Dendritic cell treated with granulocyte-macrophage colony-stimulating factor and Interleukin-4, amounts not matched to agents 40 ng/mL and 50 ng/mL, for 4 days (primary cell): Measurements from ENCODE around the gene ADCY2.

Experiments
- H3K27ac Mint-ChIP-seq: one replicate; pipeline ENCODE4 v1.8.0; 2022; ENCODE audit warnings: mild to moderate bottlenecking, mixed read lengths
- H3K27me3 Mint-ChIP-seq: one replicate; pipeline ENCODE4 v1.8.0; 2022; ENCODE audit warnings: mild to moderate bottlenecking, mixed read lengths
- H3K36me3 Mint-ChIP-seq: one replicate; pipeline ENCODE4 v1.8.0; 2022; ENCODE audit warnings: low read depth, mixed read lengths
- H3K4me1 Mint-ChIP-seq: one replicate; pipeline ENCODE4 v1.8.0; 2022; ENCODE audit warnings: low read depth, mixed read lengths
- H3K4me3 Mint-ChIP-seq: one replicate; pipeline ENCODE4 v1.8.0; 2022; ENCODE audit warnings: mild to moderate bottlenecking, moderate library complexity, mixed read lengths
- H3K9me3 Mint-ChIP-seq: one replicate; pipeline ENCODE4 v1.8.0; 2022; ENCODE audit warnings: mixed read lengths
- intact Hi-C: fragments of 100-400 bp; cut with micrococcal nuclease; formaldehyde crosslinking; loops from one replicate; pipeline ENCODE4 v1.15.0; 2022

ADCY2 gene

DNA sequence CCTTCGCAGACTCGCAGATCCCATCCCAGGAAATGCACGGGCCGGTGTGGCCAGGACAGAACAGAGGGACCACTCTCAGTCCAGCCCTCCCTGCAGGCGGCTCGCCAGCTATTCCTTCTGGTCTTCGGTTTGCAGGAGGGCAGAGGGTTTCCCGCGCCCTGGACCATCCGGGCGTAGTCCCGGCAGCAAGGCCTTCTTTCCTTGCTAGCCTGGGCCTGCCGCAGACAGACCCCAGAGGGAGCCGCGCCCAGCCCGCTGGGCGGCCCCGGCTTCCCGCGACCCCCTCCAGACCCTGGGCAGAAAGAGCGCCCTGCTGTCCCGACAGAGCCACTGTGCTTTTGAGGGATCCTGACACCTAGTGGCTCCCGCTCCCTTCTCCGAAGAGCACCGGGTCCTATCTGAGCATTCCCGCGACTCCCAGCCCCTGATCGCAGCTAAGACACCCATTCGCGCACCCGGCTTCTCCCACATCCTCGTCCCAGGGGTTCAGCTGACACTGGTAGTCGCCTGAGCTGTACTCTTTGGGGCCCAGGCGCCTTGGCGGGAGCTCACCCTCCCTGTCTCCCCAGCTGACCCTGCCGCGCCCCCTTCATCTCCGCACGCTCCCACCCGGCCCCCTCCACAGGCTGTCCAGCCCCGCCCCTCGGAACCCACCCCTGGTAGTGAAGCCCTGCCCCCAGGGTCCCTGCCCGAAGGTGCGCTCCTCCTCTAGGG is 453.9 kb downstream of the ADCY2 start:
- no peaks in the 10 kb centered on the region for H3K36me3 Mint-ChIP-seq
- H3K9me3 Mint-ChIP-seq, result no peaks in the 10 kb centered on the region
- intact Hi-C loops, result no loop called here
- peaks cover 5% of the 10 kb centered on the region for H3K4me1 Mint-ChIP-seq
- peak overlapping the region; percentile 4 for H3K4me3 Mint-ChIP-seq
- H3K27ac Mint-ChIP-seq, result no peak overlapping the region
- peaks cover 66% of the 10 kb centered on the region for H3K27me3 Mint-ChIP-seq

DNA sequence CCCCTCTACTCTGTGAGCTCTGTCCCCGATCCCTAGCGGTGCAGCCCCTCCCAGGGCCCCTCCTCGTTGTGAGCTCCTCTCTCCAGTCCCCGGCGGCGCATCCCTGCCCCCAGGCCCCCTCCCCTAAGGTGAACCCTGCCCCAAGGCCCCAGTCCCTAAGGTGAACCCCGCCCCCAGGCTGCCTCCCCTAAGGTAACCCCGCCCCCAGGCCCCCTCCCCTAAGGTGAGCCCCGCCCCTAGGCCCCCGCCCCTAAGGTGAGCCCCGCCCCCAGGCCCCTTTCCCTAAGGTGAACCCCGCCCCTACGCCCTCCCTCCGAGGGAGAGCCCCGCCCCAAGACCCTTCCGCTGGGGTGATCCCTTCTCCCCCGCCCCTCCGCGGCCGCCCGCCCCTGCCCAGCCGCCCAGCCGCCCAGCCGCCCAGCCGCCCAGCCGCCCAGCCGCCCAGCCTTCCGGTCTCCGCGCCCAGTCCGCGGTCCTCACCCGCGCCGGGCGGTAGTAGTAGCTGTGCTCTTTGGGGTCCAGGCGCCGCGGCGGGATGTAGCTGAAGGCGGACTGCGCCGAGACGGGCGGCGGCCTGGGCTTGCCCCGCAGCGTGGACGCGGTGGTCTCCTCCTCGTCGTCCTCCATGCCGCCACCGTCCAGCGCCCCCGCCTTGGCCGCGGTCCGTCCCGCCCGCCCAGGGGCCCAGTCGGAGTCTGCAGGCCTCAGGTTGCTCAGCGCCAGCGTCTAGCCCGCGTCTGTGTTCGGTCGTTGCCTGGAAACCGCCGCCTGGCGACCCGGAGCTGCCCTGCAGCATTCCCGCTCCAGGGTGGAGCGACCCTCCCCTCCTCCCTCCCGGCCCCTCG is 454.7 kb downstream of the ADCY2 start, which contains the start of gene CFAP90:
Gene CFAP90, minus strand, starts transcription at position 739 of the 845 bp plus-strand sequence. Its CDS starts 112 bp downstream, at position 627.
- Mint-ChIP-seq H3K4me3 (peak within 1 kb of the TSS; percentile 67), H3K9me3 (no peaks in the 10 kb centered on the region), H3K4me1 (peaks cover 5% of the 10 kb centered on the region), H3K36me3 (no peaks in the 10 kb centered on the region), H3K27ac (no peak within 1 kb of the TSS), H3K27me3 (peaks cover 67% of the 10 kb centered on the region)
- intact Hi-C loops, result no loop called here

DNA sequence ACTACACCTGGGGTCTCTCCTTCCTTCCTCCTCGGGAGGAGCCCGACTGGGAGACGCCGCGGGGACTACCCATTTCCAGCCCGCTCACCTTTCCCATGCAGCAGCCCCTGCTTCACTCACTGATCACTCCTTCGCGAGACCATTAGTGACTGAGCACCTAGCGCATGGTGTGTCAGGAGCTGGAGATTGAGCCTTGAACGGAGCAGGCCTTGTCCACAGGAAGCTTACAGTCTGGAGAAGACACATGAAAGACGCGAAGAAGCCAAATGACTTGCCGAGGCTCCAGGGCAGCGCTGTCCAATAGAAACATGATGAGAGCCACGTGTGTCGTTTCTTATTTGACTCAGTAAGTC is 455.3 kb downstream of the ADCY2 start:
- no peak overlapping the region for H3K27ac Mint-ChIP-seq
- no peaks in the 10 kb centered on the region for H3K36me3 Mint-ChIP-seq
- intact Hi-C loops, result no loop called here
- peaks cover 68% of the 10 kb centered on the region for H3K27me3 Mint-ChIP-seq
- peaks cover 5% of the 10 kb centered on the region for H3K4me1 Mint-ChIP-seq
- no peaks in the 10 kb centered on the region for H3K9me3 Mint-ChIP-seq
- peak overlapping the region; percentile 67 for H3K4me3 Mint-ChIP-seq

DNA sequence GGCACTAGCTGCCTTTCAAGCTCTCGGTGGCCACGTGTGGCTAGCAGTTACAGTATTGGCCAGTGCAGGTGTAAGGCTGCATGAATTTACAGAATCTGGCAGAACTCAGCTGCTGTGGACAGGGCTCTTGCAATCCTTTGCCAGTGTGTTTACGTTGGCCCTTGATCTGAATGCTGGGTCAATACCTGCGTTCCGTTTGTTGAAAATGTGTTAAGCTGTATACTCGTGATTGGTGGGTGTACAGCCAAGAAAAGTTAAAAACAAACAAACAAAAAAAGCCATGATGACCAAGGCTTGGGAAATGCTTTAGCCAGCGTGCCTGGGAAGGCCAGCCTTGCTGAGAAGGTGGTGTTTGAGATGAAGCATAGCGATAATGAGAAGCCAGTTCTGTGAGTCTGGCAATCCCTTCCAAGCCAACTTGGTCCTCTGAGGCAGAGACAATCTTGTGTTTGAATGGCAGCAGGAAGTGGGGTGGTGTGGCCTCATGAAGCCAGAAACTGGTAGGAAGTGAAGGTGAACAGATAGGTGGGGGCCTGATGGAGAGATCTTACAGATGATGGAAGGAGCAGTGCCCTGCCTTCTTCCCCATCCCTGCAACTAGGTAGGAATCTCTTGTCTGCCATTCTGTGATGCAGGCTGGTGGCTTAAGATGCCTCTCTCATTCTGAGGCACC is 455.8 kb downstream of the ADCY2 start:
- Mint-ChIP-seq H3K4me1 (peaks cover 5% of the 10 kb centered on the region), H3K36me3 (no peaks in the 10 kb centered on the region), H3K4me3 (no peak overlapping the region), H3K27me3 (peaks cover 62% of the 10 kb centered on the region), H3K9me3 (no peaks in the 10 kb centered on the region), H3K27ac (no peak overlapping the region)
- intact Hi-C loops, result no loop called here

DNA sequence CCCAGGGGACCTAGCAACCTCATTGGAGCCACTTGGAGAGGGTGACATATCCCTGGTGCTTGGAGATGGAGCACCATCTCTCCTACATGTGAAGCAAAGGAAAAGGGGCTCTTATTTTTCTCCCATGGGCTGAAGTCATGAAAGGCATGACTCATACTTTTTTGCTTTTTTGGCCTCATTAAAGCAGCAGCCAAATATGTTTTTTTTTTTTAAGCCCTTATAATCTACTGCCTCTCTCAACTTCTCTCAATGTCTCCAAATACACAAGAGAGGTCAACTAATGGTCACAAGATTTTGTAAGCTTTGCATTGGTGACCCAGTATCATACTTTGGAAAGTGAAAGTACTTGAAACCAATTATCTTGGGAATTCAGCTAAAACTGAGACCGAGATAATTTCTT is 456.6 kb downstream of the ADCY2 start:
- peaks cover 55% of the 10 kb centered on the region for H3K27me3 Mint-ChIP-seq
- H3K36me3 Mint-ChIP-seq, result peaks cover 1% of the 10 kb centered on the region
- intact Hi-C loops, result no loop called here
- H3K27ac Mint-ChIP-seq, result no peak overlapping the region
- no peak overlapping the region for H3K4me3 Mint-ChIP-seq
- no peaks in the 10 kb centered on the region for H3K9me3 Mint-ChIP-seq
- peaks cover 5% of the 10 kb centered on the region for H3K4me1 Mint-ChIP-seq

DNA sequence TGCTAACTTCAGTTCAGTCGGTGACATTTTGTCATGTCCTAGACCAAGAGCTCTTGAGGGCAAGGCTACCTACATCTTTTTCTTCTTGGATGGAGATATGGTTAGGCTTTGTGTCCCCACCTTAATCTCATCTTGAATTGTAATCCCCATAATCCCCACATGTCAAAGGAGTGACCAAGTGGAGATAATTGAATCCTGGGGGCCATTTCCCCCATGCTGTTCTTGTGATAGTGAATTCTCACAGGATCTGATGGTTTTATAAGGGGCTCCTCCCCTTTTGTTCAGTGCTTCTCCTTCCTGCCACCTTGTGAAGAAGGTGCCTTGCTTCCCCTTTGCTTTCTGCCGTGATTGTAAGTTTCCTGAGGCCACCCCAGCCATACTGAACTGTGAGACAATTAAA is 457.1 kb downstream of the ADCY2 start:
- intact Hi-C loops, result no loop called here
- peaks cover 5% of the 10 kb centered on the region for H3K4me1 Mint-ChIP-seq
- H3K27ac Mint-ChIP-seq, result no peak overlapping the region
- H3K4me3 Mint-ChIP-seq, result no peak overlapping the region
- H3K36me3 Mint-ChIP-seq, result peaks cover 6% of the 10 kb centered on the region
- no peaks in the 10 kb centered on the region for H3K9me3 Mint-ChIP-seq
- peaks cover 52% of the 10 kb centered on the region for H3K27me3 Mint-ChIP-seq

DNA sequence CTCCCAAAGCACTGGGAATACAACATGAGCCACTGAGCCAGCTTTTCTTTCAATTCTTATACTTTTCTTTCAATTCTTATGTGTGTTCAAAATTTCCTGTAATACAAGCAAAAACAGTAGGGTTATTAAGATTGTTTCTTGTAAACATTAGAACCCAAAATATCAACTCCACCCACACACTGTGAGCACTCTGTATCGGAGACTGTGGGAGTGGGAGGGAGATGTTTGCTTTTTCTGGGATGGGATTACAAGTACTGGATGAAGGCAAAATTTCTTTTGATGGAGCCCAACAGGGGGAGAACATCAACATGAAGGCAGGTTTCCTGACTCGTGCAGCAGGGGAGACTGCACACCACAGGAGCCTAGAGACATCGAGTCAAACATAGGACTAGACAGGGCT is 459.7 kb downstream of the ADCY2 start:
- Mint-ChIP-seq H3K27ac (no peak overlapping the region), H3K4me3 (no peak overlapping the region), H3K4me1 (peaks cover 5% of the 10 kb centered on the region), H3K36me3 (peaks cover 29% of the 10 kb centered on the region), H3K9me3 (no peaks in the 10 kb centered on the region), H3K27me3 (peaks cover 30% of the 10 kb centered on the region)
- intact Hi-C loops, result no loop called here

DNA sequence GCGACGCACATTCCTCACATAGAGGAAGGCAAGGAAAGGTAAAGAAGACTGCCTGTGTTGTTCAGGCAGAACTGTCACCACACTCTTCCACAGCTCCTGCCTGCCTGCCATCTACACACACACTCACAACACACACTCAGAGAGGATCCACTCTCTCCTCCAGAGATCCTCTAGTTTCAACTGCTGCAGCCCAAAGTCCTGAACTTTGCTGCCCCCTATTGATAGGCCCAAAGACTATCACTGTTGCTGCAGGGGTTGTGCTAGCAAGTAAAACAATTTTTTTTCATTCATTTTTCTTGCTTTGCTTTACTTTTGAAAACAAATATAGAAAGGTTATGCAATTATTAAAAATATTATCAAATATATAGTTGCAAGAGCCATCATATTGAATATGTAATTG is 460.9 kb downstream of the ADCY2 start:
- Mint-ChIP-seq H3K36me3 (peaks cover 42% of the 10 kb centered on the region), H3K4me1 (no peaks in the 10 kb centered on the region), H3K27ac (no peak overlapping the region), H3K4me3 (no peak overlapping the region), H3K9me3 (no peaks in the 10 kb centered on the region), H3K27me3 (peaks cover 18% of the 10 kb centered on the region)
- intact Hi-C loops, result no loop called here

DNA sequence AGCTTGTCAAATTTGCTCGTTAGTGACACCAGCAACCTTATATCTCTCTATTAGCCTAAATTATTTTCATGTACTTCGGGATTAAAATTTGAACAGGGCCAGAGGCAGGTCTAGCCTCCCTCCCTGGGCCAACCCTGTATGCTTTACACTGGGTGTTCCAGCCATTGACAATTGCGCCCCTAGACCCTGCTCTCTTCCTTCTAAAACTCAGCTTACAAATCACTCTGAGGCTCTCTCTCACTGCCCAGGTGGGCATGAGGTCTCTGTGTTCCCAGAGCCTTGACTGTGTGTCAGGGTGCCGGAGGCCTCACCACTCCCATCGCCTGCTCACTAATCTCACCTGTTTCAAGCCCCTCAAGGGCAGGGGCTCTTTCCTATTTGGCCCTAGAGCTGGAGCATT is 461.4 kb downstream of the ADCY2 start:
- peaks cover 13% of the 10 kb centered on the region for H3K27me3 Mint-ChIP-seq
- no peaks in the 10 kb centered on the region for H3K4me1 Mint-ChIP-seq
- intact Hi-C loops, result no loop called here
- no peak overlapping the region for H3K27ac Mint-ChIP-seq
- H3K36me3 Mint-ChIP-seq, result peaks cover 45% of the 10 kb centered on the region
- H3K4me3 Mint-ChIP-seq, result no peak overlapping the region
- no peaks in the 10 kb centered on the region for H3K9me3 Mint-ChIP-seq

DNA sequence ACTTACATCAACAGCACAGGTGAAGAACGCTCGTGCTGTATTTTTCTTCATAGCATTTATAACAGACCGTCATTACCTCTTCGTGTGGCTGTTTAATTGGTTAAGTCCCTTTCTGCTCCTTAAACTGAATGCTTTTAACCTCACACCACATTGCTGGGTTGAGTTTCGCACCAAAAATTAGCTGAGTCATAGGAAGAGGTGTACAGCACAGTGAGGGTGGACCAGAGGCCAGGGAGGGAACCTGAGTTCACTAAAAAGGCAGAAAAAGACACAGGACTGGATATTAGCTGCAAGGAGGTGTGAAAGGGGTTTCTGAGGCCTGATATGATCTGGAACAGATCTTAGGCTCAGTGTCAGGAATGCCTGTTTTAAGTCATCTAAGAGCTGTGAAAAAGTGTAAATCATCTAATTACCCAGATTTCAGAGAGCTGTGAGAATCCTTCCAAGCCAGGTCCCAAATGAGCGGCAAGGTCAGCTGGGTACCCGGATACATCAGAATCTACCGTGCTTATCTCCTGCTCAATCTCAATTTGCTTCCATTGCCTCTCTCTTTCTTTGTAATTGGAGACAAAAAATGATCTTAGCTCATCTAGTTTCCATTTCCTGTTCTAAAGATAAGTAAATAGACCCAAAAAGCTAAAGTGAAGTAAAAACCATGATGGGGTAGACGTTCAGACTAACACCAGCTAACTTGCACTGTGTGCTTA is 462.1 kb downstream of the ADCY2 start:
- Mint-ChIP-seq H3K9me3 (no peaks in the 10 kb centered on the region), H3K4me3 (no peak overlapping the region), H3K27me3 (peaks cover 10% of the 10 kb centered on the region), H3K36me3 (peaks cover 52% of the 10 kb centered on the region), H3K4me1 (no peaks in the 10 kb centered on the region), H3K27ac (no peak overlapping the region)
- intact Hi-C loops, result no loop called here

DNA sequence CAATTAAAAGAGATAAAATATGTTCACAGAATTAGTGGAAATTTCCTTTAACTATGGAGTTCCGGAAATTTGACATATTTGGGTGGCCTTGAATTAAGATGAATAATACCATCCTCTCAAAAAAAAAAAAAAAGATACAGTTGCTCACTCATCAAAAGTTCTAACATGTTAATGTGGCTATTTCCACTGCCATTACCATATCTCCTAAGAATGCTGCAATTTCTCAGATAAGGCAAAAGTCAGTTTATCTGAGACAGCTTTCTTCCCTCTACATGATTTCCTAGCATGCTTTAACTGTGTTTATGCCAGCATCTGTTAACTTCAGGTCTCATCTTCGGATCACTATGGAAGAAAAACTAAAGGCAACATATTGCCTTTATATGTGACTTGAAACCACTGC is 470.3 kb downstream of the ADCY2 start:
- Mint-ChIP-seq H3K4me3 (no peak overlapping the region), H3K4me1 (peaks cover 35% of the 10 kb centered on the region), H3K27me3 (no peaks in the 10 kb centered on the region), H3K36me3 (peaks cover 69% of the 10 kb centered on the region), H3K9me3 (no peaks in the 10 kb centered on the region), H3K27ac (no peak overlapping the region)
- intact Hi-C loops, result loop anchor here (10.0 kb wide), 1 partner anchor 589 kb away; no protein-coding TSS in a partner anchor

DNA sequence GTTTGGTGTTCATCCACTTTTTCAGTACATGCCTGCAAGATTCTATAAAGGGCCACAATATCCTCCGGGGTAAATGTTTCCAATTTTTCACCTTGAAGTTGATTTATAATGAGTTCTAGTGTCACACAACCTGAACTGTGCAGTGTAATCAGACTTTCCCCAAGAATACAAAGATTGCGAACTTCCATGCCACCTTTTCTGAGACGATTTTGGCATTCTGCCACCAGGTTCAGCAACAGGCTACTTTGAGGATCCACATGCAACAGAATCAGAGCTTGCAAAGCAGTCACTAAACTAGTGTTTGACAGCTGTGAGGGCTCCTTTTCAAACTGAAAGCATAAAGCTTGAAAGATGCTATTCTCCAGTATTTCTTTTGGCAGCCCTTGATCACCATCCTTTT is 471.3 kb downstream of the ADCY2 start:
- no peaks in the 10 kb centered on the region for H3K27me3 Mint-ChIP-seq
- peaks cover 69% of the 10 kb centered on the region for H3K36me3 Mint-ChIP-seq
- H3K4me3 Mint-ChIP-seq, result no peak overlapping the region
- intact Hi-C loops, result loop anchor here (10.0 kb wide), 1 partner anchor 588 kb away; no protein-coding TSS in a partner anchor
- H3K27ac Mint-ChIP-seq, result no peak overlapping the region
- H3K9me3 Mint-ChIP-seq, result no peaks in the 10 kb centered on the region
- H3K4me1 Mint-ChIP-seq, result peaks cover 46% of the 10 kb centered on the region

DNA sequence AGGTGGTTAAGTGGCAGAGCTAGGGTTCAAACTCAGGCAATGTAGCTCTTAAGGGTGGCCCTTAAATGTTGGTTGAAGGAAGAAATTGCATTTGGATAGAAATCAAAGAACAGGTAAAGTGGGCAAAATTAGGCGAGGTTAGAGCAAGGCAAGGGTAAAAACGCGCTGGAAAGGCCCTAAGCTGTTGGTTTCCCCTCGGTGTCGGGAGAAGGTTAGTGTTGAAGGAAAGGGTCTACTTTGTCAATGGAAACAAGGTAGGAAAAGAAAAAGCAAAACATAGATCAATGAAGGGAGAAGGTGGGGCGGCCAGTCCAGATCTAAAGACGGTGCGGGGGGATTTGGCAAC is 472.5 kb downstream of the ADCY2 start:
- no peaks in the 10 kb centered on the region for H3K9me3 Mint-ChIP-seq
- peaks cover 56% of the 10 kb centered on the region for H3K4me1 Mint-ChIP-seq
- peaks cover 69% of the 10 kb centered on the region for H3K36me3 Mint-ChIP-seq
- peak overlapping the region; percentile 89 for H3K4me3 Mint-ChIP-seq
- H3K27ac Mint-ChIP-seq, result peak overlapping the region; percentile 82
- intact Hi-C loops, result loop anchor here (10.0 kb wide), 1 partner anchor 586 kb away; no protein-coding TSS in a partner anchor
- no peaks in the 10 kb centered on the region for H3K27me3 Mint-ChIP-seq
